GM12878 (cell line): ENCODE results near the gene STARD13. TPM values are rescaled to one million over a fixed set of nuclear protein-coding genes. Genes with fewer than 3 reads are reported as not detected.

Experiments
- ATAC-seq: fragments of 200-7000 bp; cut with Tn5 transposase; 3 replicates; pipeline ENCODE4 v1.9.1; 2020; ENCODE audit warnings: mild to moderate bottlenecking, moderate library complexity
- BruUV-seq: library from RNA; stranded (reverse); fragments of 400-500 nt; replicated peaks from 2 replicates; lab custom pipeline; 2021; lab: Mats Ljungman, UMichigan
- CTCF ChIA-PET: fragments of 300-600 bp; sonication (Branson Sonifier 250); formaldehyde crosslinking; extraction: SDS; loops from one replicate; lab custom pipeline; 2021; ENCODE audit warnings: inconsistent platforms; lab: Yijun Ruan, JAX
- POLR2A ChIA-PET: fragments of 350-600 bp; formaldehyde crosslinking; extraction: SDS; loops from one replicate; lab custom pipeline; 2021; ENCODE audit warnings: inconsistent platforms; lab: Charles Lee
- RAD21 ChIA-PET: fragments of 300-600 bp; sonication (Branson Sonifier 250); formaldehyde crosslinking; loops from one replicate; lab custom pipeline; 2023; ENCODE audit warnings: antibody characterized with exemption; ENCODE audit not compliant: unreplicated experiment; lab: Charles Lee
- SMC1A ChIA-PET: fragments of 300-600 bp; sonication (Branson Sonifier 250); formaldehyde crosslinking; loops from one replicate; lab custom pipeline; 2023; ENCODE audit not compliant: unreplicated experiment, uncharacterized antibody; lab: Charles Lee
- DNase-seq: peaks from one replicate; pipeline ENCODE4 v3.0.0-alpha.2; 2011; ENCODE audit warnings: low read depth, low spot score
- FAIRE-seq: peaks from 3 replicates; lab custom pipeline; 2011; peaks lifted over from hg19 to GRCh38; lab: Jason Lieb, UNC
- H2AFZ ChIP-seq: 2 replicates; pipeline ENCODE4 v1.6.0; 2011; ENCODE audit warnings: low read depth, low read length, control low read depth; ENCODE audit not compliant: control insufficient read depth
- H3K27ac ChIP-seq: 2 replicates; pipeline ENCODE4 v1.5.1; 2011; ENCODE audit warnings: control low read depth; ENCODE audit not compliant: control insufficient read depth, insufficient read depth
- H3K27me3 ChIP-seq, 2 experiments: replicated peaks in 1 of 2; 2 replicates each; pipeline versions ENCODE4 v1.6.0 to v1.6.1; 2011; ENCODE audit warnings: low read length in 1 of 2; ENCODE audit not compliant: control insufficient read depth in 2 of 2, insufficient read depth in 2 of 2
- H3K36me3 ChIP-seq, 2 experiments: 2 replicates each; pipeline ENCODE4 v1.5.1; 2011; ENCODE audit warnings: low read length in 1 of 2; ENCODE audit not compliant: control insufficient read depth in 2 of 2, insufficient read depth in 2 of 2
- H3K4me1 ChIP-seq: 2 replicates; pipeline ENCODE4 v1.6.1; 2011; ENCODE audit warnings: mild to moderate bottlenecking, low read length, moderate library complexity, mixed read lengths; ENCODE audit not compliant: control insufficient read depth, insufficient read depth
- H3K4me2 ChIP-seq: 2 replicates; pipeline ENCODE4 v1.6.0; 2011; ENCODE audit warnings: control low read depth; ENCODE audit not compliant: control insufficient read depth, insufficient read depth
- H3K4me3 ChIP-seq: fragments of 200-600 bp; sonication (generic); 2 replicates; pipeline ENCODE4 v1.5.1; 2016
- H3K79me2 ChIP-seq: 2 replicates; pipeline ENCODE4 v1.6.0; 2011; ENCODE audit warnings: low read length; ENCODE audit not compliant: control insufficient read depth, insufficient read depth
- H3K9ac ChIP-seq: 2 replicates; pipeline ENCODE4 v1.8.0; 2011; ENCODE audit warnings: low read length, control low read depth, mixed read lengths; ENCODE audit not compliant: control insufficient read depth, insufficient read depth
- H3K9me3 ChIP-seq: replicated peaks from 3 replicates; pipeline ENCODE4 v1.5.1; 2011; ENCODE audit warnings: mild to moderate bottlenecking, low read length; ENCODE audit not compliant: control insufficient read depth, insufficient read depth
- H4K20me1 ChIP-seq: 2 replicates; pipeline ENCODE4 v1.6.0; 2011; ENCODE audit not compliant: control insufficient read depth, insufficient read depth
- ATF7 ChIP-seq: fragments of 450-650 bp; IDR thresholded peaks from 2 replicates; pipeline ENCODE4 v1.6.1; 2016; ENCODE audit warnings: low read depth, mild to moderate bottlenecking
- BCLAF1 ChIP-seq: fragments of 450-650 bp; IDR thresholded peaks from 2 replicates; pipeline ENCODE4 v1.6.1; 2017; ENCODE audit warnings: antibody characterized with exemption, mild to moderate bottlenecking, moderate library complexity
- CREM ChIP-seq: IDR thresholded peaks from 2 replicates; pipeline ENCODE4 v1.6.1; 2014; ENCODE audit warnings: antibody characterized with exemption, low read depth
- EGR1 ChIP-seq, 2 experiments: IDR thresholded peaks; 1 replicate in 1 of 2; 2 replicates in 1 of 2; pipeline ENCODE4 v1.6.1; 2011 to 2012; ENCODE audit warnings: low read depth in 2 of 2, low read length in 2 of 2, borderline replicate concordance in 1 of 2, mild to moderate bottlenecking in 1 of 2, moderate library complexity in 1 of 2
- ELK1 ChIP-seq: IDR thresholded peaks from 2 replicates; pipeline ENCODE4 v1.6.1; 2012; ENCODE audit warnings: low read depth, low read length, improper control_type of control experiment
- MYC ChIP-seq: IDR thresholded peaks from 2 replicates; pipeline ENCODE4 v1.6.1; 2011; ENCODE audit warnings: mild to moderate bottlenecking, low read length, moderate library complexity, inconsistent platforms; ENCODE audit not compliant: insufficient read depth, insufficient replicate concordance, insufficient read length, severe bottlenecking
- PBX3 ChIP-seq: IDR thresholded peaks from 2 replicates; pipeline ENCODE4 v1.6.1; 2011; ENCODE audit warnings: mild to moderate bottlenecking, low read depth, low read length, moderate library complexity; ENCODE audit not compliant: insufficient replicate concordance
- POLR2A ChIP-seq: IDR thresholded peaks from 2 replicates; pipeline ENCODE4 v1.6.1; 2011; ENCODE audit warnings: low read depth, mild to moderate bottlenecking, low read length
- SMC3 ChIP-seq: IDR thresholded peaks from 2 replicates; pipeline ENCODE4 v1.6.1; 2011; ENCODE audit warnings: low read length, improper control_type of control experiment, borderline replicate concordance
- STAT1 ChIP-seq: fragments of 450-650 bp; conservative IDR thresholded peaks from 2 replicates; pipeline ENCODE4 v1.6.1; 2014; ENCODE audit warnings: antibody characterized with exemption, mild to moderate bottlenecking
- ZNF687 ChIP-seq: fragments of 450-650 bp; IDR thresholded peaks from 2 replicates; pipeline ENCODE4 v1.6.1; 2017; ENCODE audit warnings: mild to moderate bottlenecking, moderate library complexity
- whole genome bisulfite sequencing: methylation state at CpG from one replicate; pipeline ENCODE4 v1.1.6; 2016; ENCODE audit warnings: low lambda C conversion rate; ENCODE audit not compliant: insufficient replicate concordance, insufficient coverage; ENCODE audit errors: missing lambda C conversion rate; 5-methylcytosine and 5-hydroxymethylcytosine counted together
- in situ Hi-C: fragments of 300-500 bp; cut with MboI; formaldehyde crosslinking; loops from 9 replicates; pipeline ENCODE4 v1.14.3; 2018; ENCODE audit warnings: mixed read lengths
- intact Hi-C: fragments of 100-400 bp; cut with micrococcal nuclease; formaldehyde crosslinking; loops from one replicate; pipeline ENCODE4 v1.14.2; 2022; ENCODE audit not compliant: unreplicated experiment
- polyA plus RNA-seq, 11 experiments: library from polyadenylated mRNA; depleted of rRNA in 4 of 11; unstranded in 6 of 11; stranded (reverse) in 5 of 11; fragments of >200 nt; fragmentation: Nextera tagmentation in 4 of 11; fragmentation: Illumina TruSeq in 1 of 11; extraction: Ambion mirVana in 4 of 11; extraction: Trizol in 1 of 11; gene quantifications; 1 replicate in 1 of 11; 2 replicates in 10 of 11; pipeline versions ENCODE4 v1.2.1 to v1.2.3, GENCODE V29; 2011 to 2016; ENCODE audit warnings: inconsistent platforms in 2 of 11, missing spikeins in 2 of 11, low read depth in 1 of 11
- total RNA-seq, 4 experiments: library from RNA; depleted of rRNA in 3 of 4; stranded (reverse); fragments of >200 nt in 3 of 4; fragmentation: Illumina TruSeq in 1 of 4; extraction: Trizol in 1 of 4; gene quantifications; 2 replicates each; pipeline versions ENCODE4 v1.2.1 to v1.2.3, GENCODE V29; 2013 to 2021

Gene STARD13
- total and polyA plus RNA-seq, 10 of the 15 experiments (the other 5 are each of a cell fraction or from before 2014, with no cell fraction given) = 4.0 to 41.6 (median 10.1) TPM

- TF ChIP-seq BCLAF1 (no peak), PBX3 (no peak)
- TF ChIP-seq, all 136 proteins: peak for 0
Observed at GRCh38 chr13:33244210-33244906, 41.2 kb downstream of the STARD13 start (continued).

- Histone ChIP-seq H3K9ac (no peak overlapping the region), H2AFZ (no peak overlapping the region), H3K9me3 (peaks cover 4% of the 10 kb centered on the region; the same call in 1 of the 3 replicates), H3K4me2 (no peak overlapping the region), H3K79me2 (no peaks in the 10 kb centered on the region), H3K36me3 (no peaks in the 10 kb centered on the region), H4K20me1 (no peaks in the 10 kb centered on the region), H3K27ac (no peak overlapping the region), H3K4me1 (no peaks in the 10 kb centered on the region), H3K4me3 (no peak overlapping the region), H3K27me3 (no peaks in the 10 kb centered on the region)
- 76% methylated on average over 2 of the region's 2 CpGs for WGBS
- ChIA-PET SMC1A (no interaction called here), POLR2A (no interaction called here), RAD21 (interaction anchor here (1.1 kb wide), 1 partner anchor 15 kb away, joined by 3 read pairs; no protein-coding TSS in a partner anchor), CTCF (interaction anchor here (1.0 to 1.2 kb wide), 2 partner anchors 9 to 15 kb away, joined by 3 to 4 read pairs; no protein-coding TSS in a partner anchor)
- no TSS peak for BruUV-seq
- FAIRE-seq = no peak
- no peak for DNase-seq
- intact Hi-C loops (no loop called here), in situ Hi-C loops (no loop called here)
- ATAC-seq = no peak
- TF ChIP-seq ATF7 (no peak), ZNF687 (no peak), ELK1 (no peak), STAT1 (no peak), CREM (no peak), POLR2A (no peak), SMC3 (no peak), MYC (no peak), EGR1 (IDR thresholded peaks at IDR 0.05; ENCODE audit: borderline replicate concordance in 1 of 2, low read depth in 2 of 2, low read length in 2 of 2) (no peak)
Observed at GRCh38 chr13:33242984-33243617, 42.5 kb downstream of the STARD13 start.
